NCI-H446 (cell line): ENCODE data around the gene RNF34.

ENCODE experiments used
- DNase-seq, 2 experiments: peaks; one replicate each; lab custom pipeline; 2025; lab: John Stamatoyannopoulos, UW

The RNF34 gene

DNA sequence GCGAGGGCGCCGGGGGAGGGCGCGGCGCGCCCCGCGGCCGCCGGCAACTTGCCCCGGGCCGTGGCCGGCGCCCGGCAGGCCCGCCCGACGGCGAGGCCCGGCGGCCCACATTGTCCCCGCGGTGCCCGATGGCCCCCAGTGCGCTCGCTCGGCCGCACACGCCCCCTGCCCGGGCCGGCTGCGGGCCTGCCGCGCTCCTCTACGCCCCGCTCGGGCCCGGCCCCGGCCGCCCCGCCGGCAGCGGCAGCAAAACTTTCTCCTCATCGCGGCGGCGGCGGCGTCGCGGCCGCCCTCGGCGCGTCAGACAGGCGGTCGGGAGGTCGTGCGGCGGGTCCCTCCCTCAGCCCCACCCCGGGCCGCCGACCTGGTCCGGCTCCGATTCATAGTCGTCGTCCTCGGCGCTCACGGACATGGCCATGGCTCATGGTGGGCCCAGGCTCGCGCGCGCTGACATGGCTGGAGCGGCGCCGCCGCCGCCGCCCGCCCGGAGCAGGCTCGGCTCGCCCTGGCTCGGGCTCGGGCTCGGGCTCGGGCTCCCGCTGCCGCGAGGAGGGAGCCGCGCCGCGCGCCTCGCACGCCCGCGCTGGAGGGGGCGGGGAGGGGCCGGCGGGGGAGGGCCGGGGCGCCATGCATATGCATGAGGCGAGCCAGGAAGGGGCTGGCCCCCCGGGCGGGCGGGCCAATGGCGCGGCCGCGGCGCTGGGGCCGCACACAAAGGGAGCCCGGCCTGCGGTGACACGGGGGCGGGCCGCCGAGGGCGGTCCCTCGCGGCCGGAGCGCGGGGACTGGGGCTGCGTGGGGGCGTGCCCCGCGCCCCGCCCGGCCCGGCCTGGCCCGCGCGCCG lies 67.1 kb downstream of the RNF34 start:
- DNase-seq = peak; percentile 81 to 93

- no peak for DNase-seq
Measured at GRCh38 chr12:121467638-121468498, 68.0 kb downstream of the RNF34 start.

GRCh38 chr12:121468499-121468801 lies 68.5 kb downstream of the RNF34 start:
- no peak for DNase-seq

DNA sequence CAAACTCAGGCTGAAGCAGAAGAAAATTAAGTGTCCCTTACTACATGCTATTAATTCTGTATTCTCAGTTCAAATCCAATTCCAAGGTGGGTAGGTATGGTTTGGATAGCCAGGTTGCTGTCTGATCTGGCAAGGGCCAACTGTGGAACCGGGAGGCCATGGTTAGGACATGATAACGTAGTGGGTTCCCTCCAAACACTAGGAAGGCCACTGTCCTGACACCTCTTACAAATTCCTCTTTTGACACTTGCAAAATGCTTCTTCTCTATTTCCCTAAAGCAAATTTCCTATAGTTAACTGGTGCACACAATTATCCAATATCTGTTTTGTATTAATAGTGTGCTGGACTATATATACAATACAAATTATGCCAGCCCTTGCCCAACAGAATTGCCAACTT lies 70.8 kb downstream of the RNF34 start:
- DNase-seq = no peak

DNA sequence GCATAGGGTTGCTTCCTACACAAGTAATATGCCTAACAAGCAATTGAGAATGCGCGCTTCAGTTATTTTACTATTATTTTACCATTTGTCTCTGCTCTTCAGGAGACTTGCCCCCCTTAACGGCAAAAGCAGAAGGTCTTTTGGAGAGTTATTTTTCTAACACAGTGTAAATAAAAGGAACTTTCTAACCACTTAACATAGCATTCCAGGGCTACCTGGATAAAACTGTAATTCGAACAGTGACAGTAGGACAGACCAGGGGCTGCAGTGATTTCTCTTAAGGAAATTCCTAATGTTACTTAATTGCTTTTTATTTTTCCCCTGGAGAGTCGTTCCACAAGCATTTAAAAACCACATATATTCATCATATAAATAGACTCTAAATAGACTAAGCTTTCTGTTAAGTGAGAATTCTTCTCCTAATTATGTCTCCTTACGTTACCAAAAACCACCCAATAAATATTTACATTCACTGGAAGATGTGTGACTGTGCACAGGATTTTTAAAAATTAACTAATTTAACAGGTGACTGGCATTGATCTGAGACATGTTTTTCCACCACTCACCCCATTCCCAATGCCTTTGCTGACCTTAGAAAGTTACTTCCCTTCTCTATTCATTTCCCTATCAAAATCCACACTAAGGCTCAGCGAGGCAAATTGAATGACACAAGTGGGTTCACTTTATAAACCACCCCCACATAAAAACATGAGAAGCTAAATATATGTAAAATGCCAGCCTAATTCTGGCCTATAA lies 72.4 kb downstream of the RNF34 start:
- DNase-seq = no peak
